Measurements from ENCODE around the gene KCNQ1. TPM values are rescaled to one million over a fixed set of nuclear protein-coding genes. Genes with fewer than 3 reads are reported as not detected.
A peak's percentile ranks its signal among the peaks of the same experiment; 100 is the strongest.

KCNQ1 gene
- total and polyA plus RNA-seq, 2 of the 13 experiments (the other 11 are each of a cell fraction or from before 2014, with no cell fraction given): 0.02 to 0.08 TPM

DNA sequence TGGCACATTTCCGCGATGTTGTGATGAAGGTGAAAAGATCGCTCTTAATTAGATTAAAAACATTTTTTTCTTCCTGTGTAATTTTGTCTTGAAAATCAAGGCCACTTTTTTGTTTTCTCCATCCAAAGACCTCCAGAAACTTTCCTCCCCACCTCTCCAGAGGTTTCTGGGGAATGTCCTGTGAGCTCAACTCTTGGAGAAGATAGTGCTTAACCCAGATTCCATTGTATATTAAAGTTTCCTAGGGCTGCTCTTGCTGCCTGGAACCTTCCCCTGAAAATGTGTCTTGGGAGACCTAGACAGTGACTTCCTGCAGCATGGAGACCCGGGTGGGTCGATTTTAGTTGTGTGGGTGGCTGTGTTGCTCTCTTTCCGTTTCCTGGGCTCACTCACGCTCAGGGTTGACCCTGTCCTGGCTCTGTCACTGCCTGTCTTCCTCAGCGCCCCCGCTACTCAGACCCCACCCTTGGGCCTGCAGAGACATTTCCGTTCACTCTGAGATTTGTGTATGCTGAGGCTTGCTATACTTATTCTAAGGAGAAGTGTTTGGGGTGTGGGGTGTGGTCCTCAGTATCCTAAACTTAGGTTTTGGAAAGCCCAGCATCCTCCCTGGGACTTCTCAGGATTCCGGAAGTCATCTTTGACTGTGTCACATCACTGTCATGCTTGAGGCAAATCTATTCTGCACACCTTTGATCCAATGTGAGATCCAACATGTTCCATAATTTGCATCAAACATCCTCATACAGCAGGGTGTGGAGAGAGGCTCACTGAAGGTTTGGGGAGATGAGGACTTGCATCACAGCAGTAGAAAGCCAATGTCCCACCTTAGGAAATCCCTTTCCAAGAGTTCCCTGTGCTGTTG, 207.8 kb downstream of the KCNQ1 start (continued):
- TF ChIP-seq, protein P1, sequence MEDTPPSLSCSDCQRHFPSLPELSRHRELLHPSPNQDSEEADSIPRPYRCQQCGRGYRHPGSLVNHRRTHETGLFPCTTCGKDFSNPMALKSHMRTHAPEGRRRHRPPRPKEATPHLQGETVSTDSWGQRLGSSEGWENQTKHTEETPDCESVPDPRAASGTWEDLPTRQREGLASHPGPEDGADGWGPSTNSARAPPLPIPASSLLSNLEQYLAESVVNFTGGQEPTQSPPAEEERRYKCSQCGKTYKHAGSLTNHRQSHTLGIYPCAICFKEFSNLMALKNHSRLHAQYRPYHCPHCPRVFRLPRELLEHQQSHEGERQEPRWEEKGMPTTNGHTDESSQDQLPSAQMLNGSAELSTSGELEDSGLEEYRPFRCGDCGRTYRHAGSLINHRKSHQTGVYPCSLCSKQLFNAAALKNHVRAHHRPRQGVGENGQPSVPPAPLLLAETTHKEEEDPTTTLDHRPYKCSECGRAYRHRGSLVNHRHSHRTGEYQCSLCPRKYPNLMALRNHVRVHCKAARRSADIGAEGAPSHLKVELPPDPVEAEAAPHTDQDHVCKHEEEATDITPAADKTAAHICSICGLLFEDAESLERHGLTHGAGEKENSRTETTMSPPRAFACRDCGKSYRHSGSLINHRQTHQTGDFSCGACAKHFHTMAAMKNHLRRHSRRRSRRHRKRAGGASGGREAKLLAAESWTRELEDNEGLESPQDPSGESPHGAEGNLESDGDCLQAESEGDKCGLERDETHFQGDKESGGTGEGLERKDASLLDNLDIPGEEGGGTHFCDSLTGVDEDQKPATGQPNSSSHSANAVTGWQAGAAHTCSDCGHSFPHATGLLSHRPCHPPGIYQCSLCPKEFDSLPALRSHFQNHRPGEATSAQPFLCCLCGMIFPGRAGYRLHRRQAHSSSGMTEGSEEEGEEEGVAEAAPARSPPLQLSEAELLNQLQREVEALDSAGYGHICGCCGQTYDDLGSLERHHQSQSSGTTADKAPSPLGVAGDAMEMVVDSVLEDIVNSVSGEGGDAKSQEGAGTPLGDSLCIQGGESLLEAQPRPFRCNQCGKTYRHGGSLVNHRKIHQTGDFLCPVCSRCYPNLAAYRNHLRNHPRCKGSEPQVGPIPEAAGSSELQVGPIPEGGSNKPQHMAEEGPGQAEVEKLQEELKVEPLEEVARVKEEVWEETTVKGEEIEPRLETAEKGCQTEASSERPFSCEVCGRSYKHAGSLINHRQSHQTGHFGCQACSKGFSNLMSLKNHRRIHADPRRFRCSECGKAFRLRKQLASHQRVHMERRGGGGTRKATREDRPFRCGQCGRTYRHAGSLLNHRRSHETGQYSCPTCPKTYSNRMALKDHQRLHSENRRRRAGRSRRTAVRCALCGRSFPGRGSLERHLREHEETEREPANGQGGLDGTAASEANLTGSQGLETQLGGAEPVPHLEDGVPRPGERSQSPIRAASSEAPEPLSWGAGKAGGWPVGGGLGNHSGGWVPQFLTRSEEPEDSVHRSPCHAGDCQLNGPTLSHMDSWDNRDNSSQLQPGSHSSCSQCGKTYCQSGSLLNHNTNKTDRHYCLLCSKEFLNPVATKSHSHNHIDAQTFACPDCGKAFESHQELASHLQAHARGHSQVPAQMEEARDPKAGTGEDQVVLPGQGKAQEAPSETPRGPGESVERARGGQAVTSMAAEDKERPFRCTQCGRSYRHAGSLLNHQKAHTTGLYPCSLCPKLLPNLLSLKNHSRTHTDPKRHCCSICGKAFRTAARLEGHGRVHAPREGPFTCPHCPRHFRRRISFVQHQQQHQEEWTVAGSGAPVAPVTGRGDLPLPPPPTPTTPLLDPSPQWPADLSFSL (CRISPR knock-in tag; IDR thresholded peaks at IDR 0.05): no peak
- TF ChIP-seq ZFP62 (CRISPR knock-in tag; IDR thresholded peaks at IDR 0.05): no peak
- no peak for TF ChIP-seq ZNF136 (CRISPR knock-in tag; IDR thresholded peaks at IDR 0.05; ENCODE audit: low read depth)
- TF ChIP-seq POLR2A (IDR thresholded peaks at IDR 0.05; ENCODE audit: insufficient read depth in 1 of 2, low read depth in 2 of 2, low read length in 2 of 2): 0 out of 4 replicates have a peak, but pooled peaks of 1 of the 2 experiments have one; percentile 51
- TF ChIP-seq, protein P2, sequence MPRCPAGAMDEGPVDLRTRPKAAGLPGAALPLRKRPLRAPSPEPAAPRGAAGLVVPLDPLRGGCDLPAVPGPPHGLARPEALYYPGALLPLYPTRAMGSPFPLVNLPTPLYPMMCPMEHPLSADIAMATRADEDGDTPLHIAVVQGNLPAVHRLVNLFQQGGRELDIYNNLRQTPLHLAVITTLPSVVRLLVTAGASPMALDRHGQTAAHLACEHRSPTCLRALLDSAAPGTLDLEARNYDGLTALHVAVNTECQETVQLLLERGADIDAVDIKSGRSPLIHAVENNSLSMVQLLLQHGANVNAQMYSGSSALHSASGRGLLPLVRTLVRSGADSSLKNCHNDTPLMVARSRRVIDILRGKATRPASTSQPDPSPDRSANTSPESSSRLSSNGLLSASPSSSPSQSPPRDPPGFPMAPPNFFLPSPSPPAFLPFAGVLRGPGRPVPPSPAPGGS (CRISPR knock-in tag; IDR thresholded peaks at IDR 0.05): 0 out of 2 replicates have a peak, but pooled peaks have one; percentile 44

Data from HepG2 (cell line).